PC-9 (cell line): ENCODE data around the gene VWA2. TPM values are rescaled to one million over a fixed set of nuclear protein-coding genes. Genes with fewer than 3 reads are reported as not detected.

ENCODE experiments used
- BruUV-seq: library from RNA; stranded (reverse); fragments of 400-500 nt; replicated peaks from 2 replicates; lab custom pipeline; 2021; lab: Mats Ljungman, UMichigan
- CTCF ChIA-PET: fragments of 300-600 bp; sonication (Branson Sonifier 250); formaldehyde crosslinking; loops from one replicate; lab custom pipeline; 2022; ENCODE audit warnings: antibody characterized with exemption; lab: Charles Lee
- POLR2A ChIA-PET: fragments of 300-600 bp; sonication (Branson Sonifier 250); formaldehyde crosslinking; loops from one replicate; lab custom pipeline; 2022; ENCODE audit warnings: antibody characterized with exemption; ENCODE audit not compliant: unreplicated experiment; lab: Charles Lee
- DNase-seq, 2 experiments: peaks; one replicate each; pipeline versions ENCODE4 v3.0.0 to v3.0.0-alpha.2; 2015 to 2022; ENCODE audit warnings: mixed read lengths in 1 of 2
- H2AFZ ChIP-seq: fragments of 200-600 bp; sonication (generic); 2 replicates; pipeline ENCODE4 v1.8.1; 2017; ENCODE audit warnings: antibody characterized with exemption
- H3F3A ChIP-seq: fragments of 200-600 bp; sonication (generic); 2 replicates; pipeline ENCODE4 v1.8.1; 2017; ENCODE audit warnings: antibody characterized with exemption, mild to moderate bottlenecking, low read depth; ENCODE audit not compliant: insufficient read depth
- H3K27ac ChIP-seq: fragments of 200-600 bp; sonication (generic); 2 replicates; pipeline ENCODE4 v1.6.1; 2016; ENCODE audit warnings: mixed run types
- H3K27me3 ChIP-seq: fragments of 200-600 bp; sonication (generic); 2 replicates; pipeline ENCODE4 v1.6.1; 2016; ENCODE audit warnings: low read depth, mixed run types; ENCODE audit not compliant: insufficient read depth
- H3K36me3 ChIP-seq: fragments of 200-600 bp; sonication (generic); 2 replicates; pipeline ENCODE4 v1.6.1; 2016; ENCODE audit warnings: low read depth, mixed run types
- H3K4me1 ChIP-seq: fragments of 200-600 bp; sonication (generic); replicated peaks from 2 replicates; pipeline ENCODE4 v1.6.1; 2016; ENCODE audit warnings: mixed run types; ENCODE audit not compliant: insufficient read depth
- H3K4me2 ChIP-seq: fragments of 200-600 bp; sonication (generic); 2 replicates; pipeline ENCODE4 v1.6.1; 2017; ENCODE audit warnings: mixed run types
- H3K4me3 ChIP-seq: fragments of 200-600 bp; sonication (generic); 2 replicates; pipeline ENCODE4 v1.6.1; 2016; ENCODE audit warnings: mixed run types
- H3K79me2 ChIP-seq: fragments of 200-600 bp; sonication (generic); 2 replicates; pipeline ENCODE4 v1.6.1; 2017; ENCODE audit warnings: low read depth, mixed run types
- H3K9me2 ChIP-seq: fragments of 200-600 bp; sonication (generic); 2 replicates; pipeline ENCODE4 v1.8.1; 2017; ENCODE audit warnings: mild to moderate bottlenecking; ENCODE audit not compliant: insufficient read depth
- H3K9me3 ChIP-seq: fragments of 200-600 bp; sonication (generic); 2 replicates; pipeline ENCODE4 v1.8.1; 2016; ENCODE audit warnings: low read depth; ENCODE audit not compliant: insufficient read depth
- H4K20me1 ChIP-seq: fragments of 200-600 bp; sonication (generic); 2 replicates; pipeline ENCODE4 v1.8.1; 2017; ENCODE audit not compliant: insufficient read depth
- EZH2 ChIP-seq: fragments of 200-600 bp; sonication (generic); IDR thresholded peaks from 2 replicates; pipeline ENCODE4 v1.8.0; 2017; ENCODE audit warnings: antibody characterized with exemption, low read depth
- intact Hi-C: fragments of 100-400 bp; cut with micrococcal nuclease; formaldehyde crosslinking; loops from one replicate; pipeline ENCODE4 v1.10.0; 2022; ENCODE audit not compliant: unreplicated experiment
- total RNA-seq: library from RNA; stranded (reverse); gene quantifications from 2 replicates; pipeline ENCODE4 v1.2.3, GENCODE V29; 2021
- TF ChIP-seq, protein P1 (sequence below): fragments of 200-600 bp; sonication (generic); conservative IDR thresholded peaks from 2 replicates; pipeline ENCODE4 v1.6.1; 2017; ENCODE audit warnings: mixed run types, antibody characterized with exemption, mild to moderate bottlenecking, moderate library complexity

The VWA2 gene
- total RNA-seq, 1 experiment from 2014 or later, result 0.48 TPM

DNA sequence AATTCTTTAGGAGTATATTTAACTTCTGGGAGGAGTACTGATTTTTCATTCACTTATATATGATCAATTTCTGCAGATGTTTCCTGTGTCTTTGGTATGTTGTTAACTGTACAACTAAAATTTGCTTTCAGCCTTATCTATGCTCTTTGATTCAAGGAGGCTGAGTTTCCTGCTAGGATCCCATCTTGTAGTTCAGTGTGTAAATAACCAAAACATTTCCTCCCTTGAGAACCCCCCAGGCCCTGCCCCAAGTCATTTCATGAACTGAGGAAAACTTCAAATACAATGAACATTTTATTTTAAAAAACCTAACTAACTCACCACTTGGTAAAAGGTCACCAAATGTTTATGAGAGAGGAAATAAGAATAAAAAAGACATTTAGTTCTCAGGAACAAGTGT, 55.5 kb downstream of the VWA2 start:
- Histone ChIP-seq H3K27me3 (no peaks in the 10 kb centered on the region), H3F3A (no peaks in the 10 kb centered on the region), H3K9me3 (peaks cover 9% of the 10 kb centered on the region; the same call in 1 of the 2 replicates), H3K4me1 (no peaks in the 10 kb centered on the region), H3K79me2 (no peaks in the 10 kb centered on the region), H3K9me2 (no peaks in the 10 kb centered on the region), H3K4me2 (no peak overlapping the region), H2AFZ (no peak overlapping the region), H3K27ac (no peak overlapping the region), H4K20me1 (no peaks in the 10 kb centered on the region), H3K36me3 (no peaks in the 10 kb centered on the region; the same call in 1 of the 2 replicates), H3K4me3 (no peak overlapping the region)
- intact Hi-C loops, result no loop called here
- BruUV-seq, result no TSS peak
- no peak for DNase-seq
- ChIA-PET POLR2A (no interaction called here), CTCF (no interaction called here)
- TF ChIP-seq, protein P1, sequence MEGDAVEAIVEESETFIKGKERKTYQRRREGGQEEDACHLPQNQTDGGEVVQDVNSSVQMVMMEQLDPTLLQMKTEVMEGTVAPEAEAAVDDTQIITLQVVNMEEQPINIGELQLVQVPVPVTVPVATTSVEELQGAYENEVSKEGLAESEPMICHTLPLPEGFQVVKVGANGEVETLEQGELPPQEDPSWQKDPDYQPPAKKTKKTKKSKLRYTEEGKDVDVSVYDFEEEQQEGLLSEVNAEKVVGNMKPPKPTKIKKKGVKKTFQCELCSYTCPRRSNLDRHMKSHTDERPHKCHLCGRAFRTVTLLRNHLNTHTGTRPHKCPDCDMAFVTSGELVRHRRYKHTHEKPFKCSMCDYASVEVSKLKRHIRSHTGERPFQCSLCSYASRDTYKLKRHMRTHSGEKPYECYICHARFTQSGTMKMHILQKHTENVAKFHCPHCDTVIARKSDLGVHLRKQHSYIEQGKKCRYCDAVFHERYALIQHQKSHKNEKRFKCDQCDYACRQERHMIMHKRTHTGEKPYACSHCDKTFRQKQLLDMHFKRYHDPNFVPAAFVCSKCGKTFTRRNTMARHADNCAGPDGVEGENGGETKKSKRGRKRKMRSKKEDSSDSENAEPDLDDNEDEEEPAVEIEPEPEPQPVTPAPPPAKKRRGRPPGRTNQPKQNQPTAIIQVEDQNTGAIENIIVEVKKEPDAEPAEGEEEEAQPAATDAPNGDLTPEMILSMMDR, result no peak

DNA sequence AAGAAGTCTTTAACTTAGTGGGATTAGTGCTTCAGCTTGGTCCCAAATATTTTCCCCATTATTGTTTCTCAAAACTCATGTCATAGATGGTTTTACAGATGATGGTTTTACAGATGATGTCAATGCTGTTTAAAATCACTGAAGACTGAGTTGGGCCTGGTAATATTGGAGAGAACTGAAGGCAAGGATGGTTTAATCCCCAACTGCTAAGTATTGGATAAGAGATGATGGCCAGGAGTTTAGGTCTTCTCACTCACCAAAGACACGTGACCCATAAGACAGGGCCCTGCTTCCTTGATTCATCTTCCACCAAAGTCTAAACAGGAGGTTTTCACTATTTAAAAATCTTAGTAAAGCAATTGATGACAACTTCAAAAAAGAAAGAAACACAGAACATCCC, 56.3 kb downstream of the VWA2 start:
- H3K79me2 ChIP-seq, result no peaks in the 10 kb centered on the region
- H2AFZ ChIP-seq, result no peak overlapping the region
- H3K27me3 ChIP-seq, result no peaks in the 10 kb centered on the region
- intact Hi-C loops, result no loop called here
- ChIA-PET POLR2A (no interaction called here), CTCF (no interaction called here)
- peaks cover 9% of the 10 kb centered on the region; the same call in 1 of the 2 replicates for H3K9me3 ChIP-seq
- H4K20me1 ChIP-seq, result no peaks in the 10 kb centered on the region
- H3K4me2 ChIP-seq, result no peak overlapping the region
- H3K4me1 ChIP-seq, result no peaks in the 10 kb centered on the region
- no peak overlapping the region for H3K27ac ChIP-seq
- no peak overlapping the region for H3K4me3 ChIP-seq
- no peak for DNase-seq
- no peak for TF ChIP-seq EZH2
- TF ChIP-seq, protein P1, result no peak
- no peaks in the 10 kb centered on the region for H3F3A ChIP-seq
- no TSS peak for BruUV-seq
- H3K36me3 ChIP-seq, result no peaks in the 10 kb centered on the region; the same call in 1 of the 2 replicates
- H3K9me2 ChIP-seq, result no peaks in the 10 kb centered on the region

DNA sequence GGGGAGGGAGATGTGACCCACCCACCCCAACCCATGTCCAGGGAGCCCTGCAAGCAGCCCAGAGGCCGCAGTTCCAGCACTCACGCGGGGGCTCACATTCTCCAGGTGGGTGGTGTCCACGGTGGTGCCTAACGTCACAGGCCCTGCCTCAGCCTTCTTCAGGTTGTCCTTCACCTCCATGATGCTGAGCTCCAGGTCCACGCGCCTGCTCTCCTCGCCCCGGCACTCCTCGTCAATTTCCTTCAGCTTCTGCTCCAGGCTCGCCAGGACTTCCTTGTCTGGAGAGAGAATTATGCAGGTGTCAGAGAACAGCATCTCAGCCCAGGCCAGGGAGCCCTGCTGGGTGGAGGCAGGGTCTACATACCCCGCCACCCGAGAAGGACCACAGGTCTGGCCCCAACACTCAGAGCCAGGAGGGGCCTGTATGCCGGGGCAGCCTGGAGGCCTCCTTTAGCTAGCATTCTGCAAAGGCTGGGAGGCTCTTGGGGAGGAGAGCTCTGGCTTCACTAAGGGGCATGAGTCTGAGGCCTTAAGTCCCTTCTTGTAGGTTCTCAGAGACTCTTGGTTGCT, 58.2 kb downstream of the VWA2 start:
- no peak for DNase-seq
- H3K27me3 ChIP-seq, result no peaks in the 10 kb centered on the region
- no peak overlapping the region for H3K4me2 ChIP-seq
- H3K9me3 ChIP-seq, result peaks cover 9% of the 10 kb centered on the region; the same call in 1 of the 2 replicates
- intact Hi-C loops, result no loop called here
- no peaks in the 10 kb centered on the region for H3K4me1 ChIP-seq
- BruUV-seq, result no TSS peak
- H4K20me1 ChIP-seq, result no peaks in the 10 kb centered on the region
- no peak overlapping the region for H3K27ac ChIP-seq
- no peaks in the 10 kb centered on the region for H3K79me2 ChIP-seq
- no peak overlapping the region for H3K4me3 ChIP-seq
- H3K36me3 ChIP-seq, result no peaks in the 10 kb centered on the region; the same call in 1 of the 2 replicates
- H3K9me2 ChIP-seq, result no peaks in the 10 kb centered on the region
- ChIA-PET POLR2A (no interaction called here), CTCF (no interaction called here)
- no peaks in the 10 kb centered on the region for H3F3A ChIP-seq
- no peak overlapping the region for H2AFZ ChIP-seq
- TF ChIP-seq EZH2, result no peak
- TF ChIP-seq, protein P1, result no peak
